Heart left ventricle (tissue), 16 donors: ENCODE results near the gene TLE5. TPM values are rescaled to one million over a fixed set of nuclear protein-coding genes. Genes with fewer than 3 reads are reported as not detected.

Experiments used
- ATAC-seq, 4 donors: fragments of 200-7000 bp; cut with Tn5 transposase; one replicate each; pipeline ENCODE4 v1.9.1; 2020 to 2022; ENCODE audit warnings: moderate library complexity in 4 of 4, mild to moderate bottlenecking in 3 of 4, moderate number of reproducible peaks in 1 of 4
- DNase-seq, 5 donors: peaks; one replicate each; pipeline ENCODE4 v3.0.0-alpha.2; 2020
- H3K27ac ChIP-seq, 12 donors: fragments of 200-600 bp; sonication (generic) in 4 of 12; one replicate each; pipeline versions ENCODE4 v1.5.0 to v1.8.0; 2016 to 2022; ENCODE audit warnings: mild to moderate bottlenecking in 2 of 12
- H3K27me3 ChIP-seq, 9 donors: fragments of 200-600 bp; sonication (generic) in 2 of 9; one replicate each; pipeline versions ENCODE4 v1.5.1 to v1.8.0; 2016 to 2022; ENCODE audit warnings: mild to moderate bottlenecking in 3 of 9
- H3K36me3 ChIP-seq, 9 donors: fragments of 200-600 bp; sonication (generic) in 2 of 9; one replicate each; pipeline versions ENCODE4 v1.5.0 to v1.8.0; 2018 to 2022; ENCODE audit warnings: mild to moderate bottlenecking in 2 of 9
- H3K4me1 ChIP-seq, 12 donors: fragments of 200-600 bp; sonication (generic) in 4 of 12; one replicate each; pipeline versions ENCODE4 v1.5.0 to v1.8.0; 2016 to 2022; ENCODE audit warnings: mild to moderate bottlenecking in 3 of 12
- H3K4me3 ChIP-seq, 12 donors: fragments of 200-600 bp; sonication (generic) in 4 of 12; one replicate each; pipeline versions ENCODE4 v1.5.0 to v1.8.0; 2017 to 2022; ENCODE audit warnings: mild to moderate bottlenecking in 9 of 12, moderate library complexity in 4 of 12
- H3K9me3 ChIP-seq, 12 donors: fragments of 200-600 bp; sonication (generic) in 4 of 12; one replicate each; pipeline versions ENCODE4 v1.5.0 to v1.8.0; 2016 to 2022; ENCODE audit warnings: mild to moderate bottlenecking in 1 of 12
- POLR2A ChIP-seq, 2 donors: fragments of 450-650 bp; IDR thresholded peaks; one replicate each; pipeline ENCODE4 v1.6.1; 2017; ENCODE audit warnings: antibody characterized with exemption in 2 of 2, mild to moderate bottlenecking in 2 of 2, moderate library complexity in 2 of 2
- WGBS, 4 donors: extraction: QIAGEN DNeasy Blood & Tissue Kit in 2 of 4; methylation state at CpG; one replicate each; pipeline versions ENCODE4 v1.1.5 to v1.1.7; 2013 to 2018; 5-methylcytosine and 5-hydroxymethylcytosine counted together
- intact Hi-C, 10 donors: fragments of 100-400 bp; cut with DNase I; formaldehyde crosslinking; loops; one replicate each; pipeline versions ENCODE4 v1.11.1 to v1.14.2; 2022
- polyA plus RNA-seq, 2 donors: library from polyadenylated mRNA; stranded (reverse); fragments of 200-250 nt; gene quantifications; one replicate each; pipeline ENCODE4 v1.2.3, GENCODE V29; 2013
- total RNA-seq, 9 donors: library from RNA; depleted of rRNA in 2 of 9; stranded (reverse); fragments of >200 nt in 2 of 9; fragmentation: NEBNext Ultra II Directional in 3 of 9; extraction: Animal tissue kit (Norgen Biotek cat#: 25700) in 3 of 9; gene quantifications; one replicate each; pipeline versions ENCODE4 v1.1.0 to v1.2.4, GENCODE V29; 2016 to 2023
- TF ChIP-seq, protein P1 (sequence below), 12 donors: fragments of 200-600 bp; sonication (generic) in 4 of 12; IDR thresholded peaks; one replicate each; pipeline versions ENCODE4 v1.5.0 to v1.8.0; 2018 to 2022; ENCODE audit warnings: antibody characterized with exemption in 12 of 12, mild to moderate bottlenecking in 5 of 12
- donor health status: ischemic (EF 13 %, LVEDD 7.1; RV severe dilation, severe dysfunction).
- donor health status: healthy with polysubstance abuse.
- donor health status: DM: no; HTN: yes; CAD: no.
- donor health status: DM: no; HTN: no; CAD: no.
- donor health status: ischemic (EF 25% LVEDD 6.9; RV normal size, moderate dysfunction).
- donor health status: ischemic (EF 25% LVEDD 5.7; RV mildly dilated, moderate dysfunction).
- donor health status: healthy.
- donor health status: DM: yes; HTN: yes; CAD: no.
- donor health status: ischemic (EF 35%, LVEDD 5.7; RV mildly dilated, moderate dysfunction).
- donor health status: nonischemic (EF 11% LVEDD 7.7; RV severe dilation, severe dysfunction).
- donor health status: DM: yes; HTN: yes; CAD: no.
- donor health status: PGD.
- donor health status: ischemic (EF 29% LVEDD 5.4; RV normal size, mild dysfunction).
- donor health status: nonischemic (EF 23%, LVEDD 6.1; RV moderate dilation, normal function).

The TLE5 gene
- total and polyA plus RNA-seq, 11 donors = 593 to 1,459 (median 711) TPM

DNA sequence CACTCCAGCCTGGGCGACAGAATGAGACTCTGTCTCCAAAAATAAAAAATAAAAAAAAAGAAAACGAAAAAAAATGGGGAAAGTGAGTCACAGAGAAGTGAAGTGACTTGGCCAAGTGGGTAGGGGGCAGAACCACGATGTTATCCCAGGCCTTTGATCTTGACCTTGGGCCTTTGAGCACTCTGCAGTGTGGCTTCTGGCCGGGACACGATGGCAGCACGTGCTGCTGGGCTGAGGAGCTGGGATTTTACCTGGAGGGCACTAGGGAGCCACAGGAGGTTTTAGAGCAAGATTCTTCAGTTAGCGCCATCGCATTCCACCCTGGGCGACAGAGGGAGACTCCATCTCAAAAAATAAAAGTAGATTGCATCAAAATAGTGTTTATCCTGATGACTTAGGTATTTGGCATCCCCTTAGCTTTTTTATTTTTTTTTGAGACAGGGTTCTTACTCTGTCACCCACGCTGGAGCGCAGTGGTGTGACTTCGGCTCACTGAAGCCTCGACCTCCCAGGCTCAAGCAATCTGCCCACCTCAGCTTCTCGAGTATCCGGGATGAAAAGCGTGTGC lies 4.3 kb upstream of the TLE5 start:
- no peak for TF ChIP-seq POLR2A (IDR thresholded peaks at IDR 0.05)
- TF ChIP-seq, protein P1, sequence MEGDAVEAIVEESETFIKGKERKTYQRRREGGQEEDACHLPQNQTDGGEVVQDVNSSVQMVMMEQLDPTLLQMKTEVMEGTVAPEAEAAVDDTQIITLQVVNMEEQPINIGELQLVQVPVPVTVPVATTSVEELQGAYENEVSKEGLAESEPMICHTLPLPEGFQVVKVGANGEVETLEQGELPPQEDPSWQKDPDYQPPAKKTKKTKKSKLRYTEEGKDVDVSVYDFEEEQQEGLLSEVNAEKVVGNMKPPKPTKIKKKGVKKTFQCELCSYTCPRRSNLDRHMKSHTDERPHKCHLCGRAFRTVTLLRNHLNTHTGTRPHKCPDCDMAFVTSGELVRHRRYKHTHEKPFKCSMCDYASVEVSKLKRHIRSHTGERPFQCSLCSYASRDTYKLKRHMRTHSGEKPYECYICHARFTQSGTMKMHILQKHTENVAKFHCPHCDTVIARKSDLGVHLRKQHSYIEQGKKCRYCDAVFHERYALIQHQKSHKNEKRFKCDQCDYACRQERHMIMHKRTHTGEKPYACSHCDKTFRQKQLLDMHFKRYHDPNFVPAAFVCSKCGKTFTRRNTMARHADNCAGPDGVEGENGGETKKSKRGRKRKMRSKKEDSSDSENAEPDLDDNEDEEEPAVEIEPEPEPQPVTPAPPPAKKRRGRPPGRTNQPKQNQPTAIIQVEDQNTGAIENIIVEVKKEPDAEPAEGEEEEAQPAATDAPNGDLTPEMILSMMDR (IDR thresholded peaks at IDR 0.05) = no peak
- Histone ChIP-seq H3K4me3 (no peak overlapping the region), H3K36me3 (no peaks in the 10 kb centered on the region), H3K9me3 (no peaks in the 10 kb centered on the region), H3K27me3 (no peaks in the 10 kb centered on the region), H3K27ac (no peak overlapping the region), H3K4me1 (peaks cover 0 to 12% (median 7%) of the 10 kb centered on the region in 12 donors)
- ATAC-seq (no peak), DNase-seq (no peak)
- intact Hi-C loops = no loop called here
- 91 to 92% (median 91%) methylated on average over 16 of the region's 16 CpGs for WGBS, 4 donors

DNA sequence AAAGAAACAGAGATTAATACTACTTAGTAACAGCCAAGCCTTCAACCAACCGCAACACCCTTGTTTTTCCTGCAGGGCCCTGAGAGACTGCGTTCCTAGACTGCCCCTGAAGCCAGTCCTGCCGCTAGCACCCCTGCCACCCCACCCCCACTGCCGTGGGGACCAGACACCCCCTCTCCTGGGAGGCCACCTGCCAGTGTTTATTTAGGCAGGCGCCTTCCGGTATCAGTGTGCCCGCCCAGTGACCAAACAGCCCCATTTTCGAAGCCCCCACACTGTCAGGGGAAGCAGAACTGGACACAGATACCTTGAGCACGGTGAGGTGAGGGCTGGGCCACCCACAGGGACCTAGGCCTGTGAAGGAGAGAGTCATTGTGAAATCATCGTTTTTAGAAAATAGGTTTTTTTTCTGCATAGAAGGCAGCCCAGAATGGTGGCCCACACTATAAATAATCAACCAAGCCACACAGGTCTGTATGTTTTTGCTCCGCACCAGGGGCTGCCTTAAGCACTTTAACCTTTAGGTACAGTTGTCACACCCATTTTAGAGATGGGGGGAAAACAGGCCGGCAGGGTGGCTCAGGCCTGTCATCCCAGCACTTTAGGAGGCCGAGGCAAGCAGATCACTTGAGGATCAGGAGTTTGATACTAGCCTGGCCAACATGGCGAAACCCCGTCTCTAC lies 3.5 kb upstream of the TLE5 start:
- no peak for TF ChIP-seq POLR2A (IDR thresholded peaks at IDR 0.05)
- TF ChIP-seq, protein P1 (IDR thresholded peaks at IDR 0.05) = no peak
- Histone ChIP-seq H3K4me1 (peaks cover 0 to 18% (median 10%) of the 10 kb centered on the region in 12 donors), H3K4me3 (no peak overlapping the region), H3K27me3 (no peaks in the 10 kb centered on the region), H3K9me3 (no peaks in the 10 kb centered on the region), H3K36me3 (no peaks in the 10 kb centered on the region), H3K27ac (no peak overlapping the region)
- intact Hi-C loops = no loop called here
- no peak for ATAC-seq
- DNase-seq = no peak
- WGBS, 4 donors = 75 to 88% (median 83%) methylated on average over 15 of the region's 15 CpGs

DNA sequence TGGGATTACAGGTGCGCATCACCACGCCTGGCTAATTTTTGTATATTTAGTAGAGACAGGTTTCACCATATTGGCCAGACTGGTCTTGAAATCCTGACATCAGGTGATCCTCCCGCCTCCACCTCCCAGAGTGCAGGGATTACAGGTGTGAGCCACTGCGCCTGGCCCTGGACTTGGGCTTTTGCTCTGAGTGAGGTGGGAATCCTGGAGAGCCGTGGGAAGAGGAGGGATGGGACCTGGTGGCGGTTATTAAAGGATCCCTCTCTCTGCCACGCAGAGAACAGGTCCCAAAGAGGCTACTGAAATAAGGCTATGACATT lies 1.7 kb upstream of the TLE5 start:
- Histone ChIP-seq H3K27ac (peak overlapping the region in 1 of 12 donors; percentile 96), H3K4me3 (no peak overlapping the region), H3K4me1 (peaks cover 0 to 35% (median 27%) of the 10 kb centered on the region in 12 donors), H3K9me3 (no peaks in the 10 kb centered on the region), H3K27me3 (no peaks in the 10 kb centered on the region), H3K36me3 (peaks cover 0 to 17% (median 11%) of the 10 kb centered on the region in 9 donors)
- no peak for ATAC-seq
- no peak for DNase-seq
- WGBS, 4 donors = 95 to 98% (median 96%) methylated on average over 7 of the region's 7 CpGs
- intact Hi-C loops = loop anchor here in 1 of 10 donors (5.0 kb wide), 1 partner anchor 107 kb away; no protein-coding TSS in a partner anchor
- no peak for TF ChIP-seq POLR2A (IDR thresholded peaks at IDR 0.05)
- TF ChIP-seq, protein P1 (IDR thresholded peaks at IDR 0.05) = no peak
